Breast epithelium (tissue), 4 donors: ENCODE measurements around the gene ARID1B. TPM values are rescaled to one million over a fixed set of nuclear protein-coding genes. Genes with fewer than 3 reads are reported as not detected.

ENCODE experiments used
- DNase-seq, 2 donors: peaks; one replicate each; pipeline ENCODE4 v3.0.0-alpha.2; 2019; ENCODE audit warnings: low spot score in 2 of 2
- H3K27ac ChIP-seq, 2 donors: fragments of 200-600 bp; sonication (generic) in 1 of 2; one replicate each; pipeline ENCODE4 v1.5.1; 2016 to 2019; ENCODE audit warnings: mild to moderate bottlenecking in 1 of 2
- H3K27me3 ChIP-seq, 2 donors: fragments of 200-600 bp; sonication (generic) in 1 of 2; one replicate each; pipeline versions ENCODE4 v1.5.1 to v1.6.0; 2017 to 2019; ENCODE audit warnings: control low read depth in 1 of 2, mild to moderate bottlenecking in 1 of 2
- H3K36me3 ChIP-seq: fragments of 200-600 bp; one replicate; pipeline ENCODE4 v1.5.1; 2019
- H3K4me1 ChIP-seq, 2 donors: fragments of 200-600 bp; sonication (generic); one replicate each; pipeline ENCODE4 v1.5.1; 2016 to 2019; ENCODE audit warnings: control low read depth in 1 of 2
- H3K4me3 ChIP-seq, 3 donors: fragments of 200-600 bp; sonication (generic); 1 replicate in 2 of 3; 2 replicates in 1 of 3; pipeline ENCODE4 v1.5.1; 2016 to 2019; ENCODE audit warnings: mild to moderate bottlenecking in 3 of 3, moderate library complexity in 2 of 3
- H3K9me3 ChIP-seq, 2 donors: fragments of 200-600 bp; sonication (generic) in 1 of 2; one replicate each; pipeline ENCODE4 v1.5.1; 2016 to 2019; ENCODE audit warnings: control low read depth in 1 of 2
- POLR2A ChIP-seq: fragments of 450-650 bp; IDR thresholded peaks from one replicate; pipeline ENCODE4 v1.6.1; 2016; ENCODE audit warnings: antibody characterized with exemption, mild to moderate bottlenecking, moderate library complexity
- POLR2AphosphoS5 ChIP-seq, 3 donors: sonication (generic); formaldehyde crosslinking; IDR thresholded peaks; one replicate each; pipeline ENCODE4 v1.6.1; 2017; ENCODE audit warnings: antibody characterized with exemption in 3 of 3
- intact Hi-C: fragments of 100-400 bp; cut with DNase I; formaldehyde crosslinking; loops from one replicate; pipeline ENCODE4 v1.15.1; 2023; ENCODE audit warnings: low total_unique reads
- total RNA-seq, 3 donors: library from RNA; depleted of rRNA; stranded (reverse); fragments of >200 nt; gene quantifications; one replicate each; pipeline ENCODE4 v1.1.0, GENCODE V29; 2016
- TF ChIP-seq, protein P1 (sequence below), 3 donors: fragments of 450-650 bp; IDR thresholded peaks; one replicate each; pipeline ENCODE4 v1.5.1; 2016 to 2017; ENCODE audit warnings: antibody characterized with exemption in 3 of 3, mild to moderate bottlenecking in 3 of 3, moderate library complexity in 3 of 3

Gene ARID1B
- total RNA-seq, 3 donors from 2014 or later: 99.9 to 205 (median 131) TPM

DNA sequence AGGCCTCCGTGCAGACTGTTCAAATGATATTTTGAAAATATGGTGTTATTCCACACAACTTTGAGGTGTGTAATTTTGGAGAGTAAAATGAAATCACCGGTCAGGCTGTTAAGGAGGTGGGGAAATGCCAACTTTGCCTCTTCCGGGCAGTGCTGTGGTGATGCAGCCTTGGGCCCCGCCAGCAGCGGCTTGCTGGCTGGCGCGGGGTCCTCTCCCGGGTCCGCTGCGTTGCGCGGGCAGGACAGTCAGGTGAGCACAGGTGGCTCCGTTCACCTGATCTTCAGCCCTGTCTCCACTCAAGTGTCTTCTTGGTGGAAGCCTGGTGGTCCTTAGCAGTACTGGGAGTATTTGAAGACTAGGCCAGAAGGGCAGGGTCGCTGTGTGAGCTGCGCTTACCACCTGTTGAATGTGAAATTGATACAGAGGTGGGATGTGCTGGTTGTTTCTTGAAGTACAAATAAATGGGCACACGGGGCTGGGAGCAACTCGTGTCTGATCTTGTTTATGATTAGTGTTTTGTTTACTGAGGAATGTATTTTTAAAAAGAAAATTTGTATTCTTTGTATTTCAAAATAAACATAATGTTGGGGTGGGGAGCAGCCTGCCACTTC is 184.2 kb downstream of the ARID1B start:
- Histone ChIP-seq H3K36me3 (no peaks in the 10 kb centered on the region), H3K27ac (no peak overlapping the region), H3K4me1 (peaks cover 0 to 10% of the 10 kb centered on the region in 2 donors), H3K9me3 (no peaks in the 10 kb centered on the region), H3K27me3 (no peaks in the 10 kb centered on the region), H3K4me3 (no peak overlapping the region)
- intact Hi-C loops: no loop called here
- TF ChIP-seq, protein P1, sequence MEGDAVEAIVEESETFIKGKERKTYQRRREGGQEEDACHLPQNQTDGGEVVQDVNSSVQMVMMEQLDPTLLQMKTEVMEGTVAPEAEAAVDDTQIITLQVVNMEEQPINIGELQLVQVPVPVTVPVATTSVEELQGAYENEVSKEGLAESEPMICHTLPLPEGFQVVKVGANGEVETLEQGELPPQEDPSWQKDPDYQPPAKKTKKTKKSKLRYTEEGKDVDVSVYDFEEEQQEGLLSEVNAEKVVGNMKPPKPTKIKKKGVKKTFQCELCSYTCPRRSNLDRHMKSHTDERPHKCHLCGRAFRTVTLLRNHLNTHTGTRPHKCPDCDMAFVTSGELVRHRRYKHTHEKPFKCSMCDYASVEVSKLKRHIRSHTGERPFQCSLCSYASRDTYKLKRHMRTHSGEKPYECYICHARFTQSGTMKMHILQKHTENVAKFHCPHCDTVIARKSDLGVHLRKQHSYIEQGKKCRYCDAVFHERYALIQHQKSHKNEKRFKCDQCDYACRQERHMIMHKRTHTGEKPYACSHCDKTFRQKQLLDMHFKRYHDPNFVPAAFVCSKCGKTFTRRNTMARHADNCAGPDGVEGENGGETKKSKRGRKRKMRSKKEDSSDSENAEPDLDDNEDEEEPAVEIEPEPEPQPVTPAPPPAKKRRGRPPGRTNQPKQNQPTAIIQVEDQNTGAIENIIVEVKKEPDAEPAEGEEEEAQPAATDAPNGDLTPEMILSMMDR (IDR thresholded peaks at IDR 0.05): no peak
- TF ChIP-seq POLR2A (no peak), POLR2AphosphoS5 (IDR thresholded peaks at IDR 0.05) (no peak)
- DNase-seq: no peak

DNA sequence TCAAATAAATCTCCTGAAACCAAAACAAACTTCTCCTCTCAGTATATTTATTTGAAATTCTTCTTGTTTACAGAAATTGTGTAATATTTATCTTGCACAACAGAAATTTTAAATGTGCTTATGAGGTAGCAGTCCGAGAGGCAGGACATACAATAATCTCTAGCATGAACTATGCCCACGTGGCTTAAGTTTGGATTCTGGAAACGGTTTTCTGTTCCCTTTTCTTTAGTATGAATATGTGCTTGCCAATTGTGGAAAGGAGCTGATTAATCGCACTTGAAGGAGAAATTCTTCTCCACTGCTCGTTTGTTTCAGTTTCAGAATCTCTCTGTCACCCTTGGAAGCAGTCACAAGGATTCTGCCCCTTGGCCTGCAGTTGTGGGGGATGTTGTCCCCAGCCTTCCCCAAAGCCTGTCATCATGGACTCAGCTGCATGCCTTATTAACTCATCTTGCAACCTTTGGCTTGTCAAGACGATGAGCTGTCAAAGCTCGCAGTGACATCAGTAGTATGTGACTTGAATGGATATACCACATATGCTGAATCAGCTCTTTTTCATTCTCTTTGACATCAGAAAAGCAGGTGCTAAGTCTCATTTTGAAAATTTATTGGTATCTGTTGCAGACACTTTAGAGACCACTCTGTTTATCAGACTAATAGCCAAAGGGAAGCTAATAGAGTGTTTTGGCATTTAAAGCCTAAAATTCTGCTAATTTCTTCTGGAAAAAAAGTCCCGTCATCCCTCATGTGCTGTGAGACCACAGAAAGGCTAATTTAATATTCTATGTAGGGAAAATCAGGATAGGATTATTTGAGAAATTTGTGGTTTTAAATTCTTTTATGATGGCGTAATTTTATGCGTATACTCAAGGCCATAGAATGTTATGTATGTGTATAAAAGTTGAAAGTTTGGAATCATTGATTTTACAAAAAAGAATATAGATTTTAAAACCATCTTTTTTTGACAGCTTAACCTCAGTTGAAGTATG is 186.8 kb downstream of the ARID1B start:
- DNase-seq: no peak
- TF ChIP-seq POLR2A (no peak), POLR2AphosphoS5 (IDR thresholded peaks at IDR 0.05) (peak in 1 of 3 donors; percentile 37)
- TF ChIP-seq, protein P1 (IDR thresholded peaks at IDR 0.05): no peak
- Histone ChIP-seq H3K4me3 (peak overlapping the region; percentile 16 to 42 (median 30)), H3K9me3 (no peaks in the 10 kb centered on the region), H3K36me3 (no peaks in the 10 kb centered on the region), H3K4me1 (peaks cover 0 to 5% of the 10 kb centered on the region in 2 donors), H3K27ac (peak overlapping the region; percentile 50 to 59), H3K27me3 (no peaks in the 10 kb centered on the region)
- intact Hi-C loops: no loop called here

DNA sequence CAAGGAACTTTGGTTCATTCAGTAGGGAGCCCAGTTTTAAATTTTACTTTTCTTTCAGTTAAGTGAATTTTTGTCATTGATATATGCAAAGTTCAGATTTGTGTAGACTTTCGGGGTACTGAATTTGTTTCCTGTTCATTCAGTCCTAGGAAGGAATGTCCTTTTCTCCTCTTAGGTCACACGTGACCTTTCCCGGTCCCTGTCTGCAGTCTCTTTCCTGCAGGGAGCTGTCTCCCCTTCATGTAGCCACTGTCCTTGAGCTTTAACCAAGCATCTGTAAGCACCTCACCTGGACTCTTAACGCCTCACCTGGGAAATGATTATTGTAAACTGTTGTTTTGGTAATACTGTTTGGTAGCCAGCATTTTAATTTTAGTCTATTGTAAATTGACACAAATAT is 190.7 kb downstream of the ARID1B start:
- peaks cover 0 to 5% of the 10 kb centered on the region in 2 donors for H3K4me1 ChIP-seq

DNA sequence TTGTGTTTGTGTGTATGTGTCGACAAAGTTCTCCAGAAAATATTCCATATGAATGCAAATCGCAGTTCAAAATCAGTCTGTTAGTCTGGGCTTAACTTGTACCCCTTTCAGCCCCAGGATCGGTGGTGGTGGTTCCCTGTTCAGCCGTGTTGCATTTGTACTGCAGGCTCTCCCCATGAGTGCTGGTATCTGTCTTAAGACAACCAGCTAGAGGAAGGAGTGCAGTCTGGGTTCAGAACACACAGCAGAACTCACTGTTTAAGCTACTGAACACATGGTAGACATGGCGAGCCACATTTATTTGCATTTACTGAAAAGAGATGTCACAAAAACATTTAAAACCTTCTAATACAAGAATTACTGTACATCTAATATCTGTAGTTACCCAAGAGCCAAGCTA is 192.1 kb downstream of the ARID1B start:
- TF ChIP-seq POLR2AphosphoS5 (IDR thresholded peaks at IDR 0.05): no peak
- TF ChIP-seq, protein P1 (IDR thresholded peaks at IDR 0.05): no peak
- no peak for TF ChIP-seq POLR2A
- Histone ChIP-seq H3K9me3 (no peaks in the 10 kb centered on the region), H3K27ac (no peak overlapping the region), H3K4me1 (no peaks in the 10 kb centered on the region), H3K27me3 (no peaks in the 10 kb centered on the region), H3K36me3 (no peaks in the 10 kb centered on the region), H3K4me3 (no peak overlapping the region)
- DNase-seq: no peak
- intact Hi-C loops: no loop called here

More for the DNA sequence above, 190.7 kb downstream of the ARID1B start:
- intact Hi-C loops: no loop called here
- DNase-seq: no peak
- Histone ChIP-seq H3K27me3 (no peaks in the 10 kb centered on the region), H3K9me3 (no peaks in the 10 kb centered on the region), H3K4me3 (no peak overlapping the region), H3K36me3 (no peaks in the 10 kb centered on the region), H3K27ac (no peak overlapping the region)
- TF ChIP-seq POLR2A (no peak), POLR2AphosphoS5 (IDR thresholded peaks at IDR 0.05) (no peak)
- TF ChIP-seq, protein P1 (IDR thresholded peaks at IDR 0.05): no peak
